Erythroblast (primary cell): ENCODE data around the gene STOX2.

Source experiments
- GATA1 ChIP-seq: IDR thresholded peaks from 2 replicates; pipeline ENCODE4 v1.6.1; 2011; ENCODE audit warnings: low read depth, mild to moderate bottlenecking, control low read depth, low read length, moderate library complexity
- POLR2A ChIP-seq: IDR thresholded peaks from 2 replicates; pipeline ENCODE4 v1.6.1; 2011; ENCODE audit warnings: mild to moderate bottlenecking, low read length

DNA sequence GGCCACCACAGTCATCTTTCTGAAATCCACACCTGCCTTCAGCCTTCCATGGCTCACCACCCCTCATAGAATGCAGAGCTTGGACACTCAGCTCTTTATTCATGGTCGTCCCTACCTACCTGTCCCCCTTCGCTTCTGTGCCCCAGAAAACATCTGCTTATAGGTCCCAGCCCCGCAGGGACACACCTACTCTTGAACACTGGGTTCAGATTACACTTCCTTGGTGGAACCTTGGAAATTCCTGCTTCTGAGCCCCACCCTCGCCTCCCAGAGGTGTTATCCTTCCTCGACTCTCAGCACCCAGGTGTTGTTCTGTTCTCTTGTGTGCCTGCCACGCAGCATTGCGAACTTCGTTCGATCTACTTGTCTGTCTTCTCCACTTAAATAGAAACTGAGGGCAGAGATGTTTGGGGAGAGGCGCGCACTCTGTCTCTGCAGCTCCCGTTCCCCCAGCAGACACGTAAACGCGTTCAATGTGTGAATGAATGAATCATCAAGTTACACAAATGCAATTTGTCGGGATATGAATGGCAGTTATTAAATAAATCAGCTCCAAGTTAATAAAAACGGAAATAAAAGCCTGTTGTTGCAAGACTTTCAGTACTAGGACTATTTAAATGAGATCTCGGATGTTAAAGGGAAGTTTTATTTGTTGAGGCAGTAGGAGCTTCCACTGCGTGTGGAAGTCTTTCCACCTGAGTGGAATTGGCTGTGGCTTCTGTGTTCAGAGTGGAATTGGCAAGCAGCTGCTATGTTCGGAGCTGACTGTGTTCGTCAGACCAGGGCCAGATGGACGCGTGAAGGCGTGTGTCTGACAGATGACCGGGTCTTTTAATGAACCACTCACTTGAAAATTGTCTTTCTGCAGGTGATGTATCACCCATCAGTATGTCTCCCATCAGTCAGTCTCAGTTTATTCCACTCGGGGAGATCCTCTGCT is 95.6 kb downstream of the STOX2 start:
- TF ChIP-seq POLR2A (no peak), GATA1 (no peak)
